ENCODE measurements around the gene ZNF256.

DNA sequence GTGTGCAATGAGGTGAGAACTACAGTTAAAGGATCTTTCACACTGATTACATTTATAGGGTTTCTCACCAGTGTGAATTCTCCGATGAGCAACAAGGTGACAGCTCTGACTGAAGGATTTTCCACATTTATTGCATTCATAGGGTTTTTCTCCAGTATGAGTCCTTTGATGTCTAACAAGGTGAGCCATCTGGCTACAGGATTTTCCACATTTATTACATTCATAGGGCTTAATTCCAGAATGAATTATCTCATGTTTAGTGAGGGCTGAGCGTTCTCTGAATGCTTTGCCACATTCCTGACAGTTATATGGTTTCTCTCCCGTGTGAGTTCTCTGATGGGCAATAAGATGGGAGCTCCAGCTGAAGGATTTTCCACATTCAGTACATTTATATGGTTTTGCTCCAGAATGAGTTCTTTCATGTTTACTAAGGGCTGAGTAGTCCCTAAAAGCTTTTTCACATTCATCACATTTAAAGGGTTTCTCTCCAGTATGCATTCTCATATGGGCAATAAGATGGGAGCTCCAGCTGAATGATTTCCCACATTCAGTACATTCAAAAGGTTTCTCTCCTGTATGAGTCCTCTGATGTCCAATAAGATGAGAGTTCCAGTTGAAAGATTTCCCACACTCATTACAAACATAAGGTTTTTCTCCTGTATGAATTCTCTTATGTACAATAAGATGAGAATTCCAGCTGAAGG is 31.2 kb upstream of the ZNF256 start:
- TF ChIP-seq, protein P1, sequence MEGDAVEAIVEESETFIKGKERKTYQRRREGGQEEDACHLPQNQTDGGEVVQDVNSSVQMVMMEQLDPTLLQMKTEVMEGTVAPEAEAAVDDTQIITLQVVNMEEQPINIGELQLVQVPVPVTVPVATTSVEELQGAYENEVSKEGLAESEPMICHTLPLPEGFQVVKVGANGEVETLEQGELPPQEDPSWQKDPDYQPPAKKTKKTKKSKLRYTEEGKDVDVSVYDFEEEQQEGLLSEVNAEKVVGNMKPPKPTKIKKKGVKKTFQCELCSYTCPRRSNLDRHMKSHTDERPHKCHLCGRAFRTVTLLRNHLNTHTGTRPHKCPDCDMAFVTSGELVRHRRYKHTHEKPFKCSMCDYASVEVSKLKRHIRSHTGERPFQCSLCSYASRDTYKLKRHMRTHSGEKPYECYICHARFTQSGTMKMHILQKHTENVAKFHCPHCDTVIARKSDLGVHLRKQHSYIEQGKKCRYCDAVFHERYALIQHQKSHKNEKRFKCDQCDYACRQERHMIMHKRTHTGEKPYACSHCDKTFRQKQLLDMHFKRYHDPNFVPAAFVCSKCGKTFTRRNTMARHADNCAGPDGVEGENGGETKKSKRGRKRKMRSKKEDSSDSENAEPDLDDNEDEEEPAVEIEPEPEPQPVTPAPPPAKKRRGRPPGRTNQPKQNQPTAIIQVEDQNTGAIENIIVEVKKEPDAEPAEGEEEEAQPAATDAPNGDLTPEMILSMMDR (conservative IDR thresholded peaks at IDR 0.05; ENCODE audit: low read length), result no peak
- no peak for TF ChIP-seq EZH2phosphoT487 (IDR thresholded peaks at IDR 0.05; ENCODE audit: borderline replicate concordance, low read depth, low read length)

Data from OCI-LY7 (cell line).